Daoy (cell line): ENCODE data around the gene NINJ2. TPM values are rescaled to one million over a fixed set of nuclear protein-coding genes. Genes with fewer than 3 reads are reported as not detected.
A peak's percentile ranks its signal among the peaks of the same experiment; 100 is the strongest.

Source experiments
- DNase-seq: peaks from one replicate; pipeline ENCODE4 v3.0.0-alpha.2; 2015; ENCODE audit warnings: low read depth
- total RNA-seq: library from RNA; depleted of rRNA; stranded (reverse); fragments of >200 nt; shearing (Covaris generic); gene quantifications from 2 replicates; pipeline ENCODE4 v1.2.3, GENCODE V29; 2014

Gene NINJ2
- total RNA-seq, 1 experiment from 2014 or later, result not detected

GRCh38 chr12:549476-550082 is 113.7 kb downstream of the NINJ2 start:
- DNase-seq, result no peak

DNA sequence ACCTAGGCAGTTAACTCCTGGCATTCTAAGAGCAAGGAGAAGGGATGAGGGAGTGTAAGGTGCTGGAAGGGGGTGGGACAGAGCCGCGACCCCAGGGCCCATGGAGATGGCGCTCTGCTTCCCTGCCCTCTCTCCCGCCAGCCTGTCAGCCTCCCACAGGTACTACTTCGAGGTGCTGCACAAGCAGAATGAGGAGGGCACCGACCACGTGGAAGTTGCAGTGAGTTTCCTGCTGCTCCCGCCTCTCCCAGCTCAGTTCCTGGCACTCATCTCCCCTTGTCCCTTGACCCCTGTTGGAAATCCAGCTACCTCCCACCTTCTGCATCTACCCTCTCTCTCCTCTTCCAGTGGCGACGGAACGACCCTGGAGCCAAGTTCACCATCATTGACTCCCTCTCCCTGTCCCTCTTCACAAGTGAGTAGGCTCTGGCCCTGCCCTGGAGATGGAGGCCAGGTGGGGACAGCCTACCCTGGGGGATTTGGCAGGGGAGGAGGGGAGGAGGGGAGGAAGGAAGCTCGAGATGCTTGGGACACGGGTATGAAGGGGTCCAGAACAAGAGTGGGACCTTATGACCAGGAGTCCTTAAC is 115.3 kb downstream of the NINJ2 start:
- DNase-seq, result no peak

DNA sequence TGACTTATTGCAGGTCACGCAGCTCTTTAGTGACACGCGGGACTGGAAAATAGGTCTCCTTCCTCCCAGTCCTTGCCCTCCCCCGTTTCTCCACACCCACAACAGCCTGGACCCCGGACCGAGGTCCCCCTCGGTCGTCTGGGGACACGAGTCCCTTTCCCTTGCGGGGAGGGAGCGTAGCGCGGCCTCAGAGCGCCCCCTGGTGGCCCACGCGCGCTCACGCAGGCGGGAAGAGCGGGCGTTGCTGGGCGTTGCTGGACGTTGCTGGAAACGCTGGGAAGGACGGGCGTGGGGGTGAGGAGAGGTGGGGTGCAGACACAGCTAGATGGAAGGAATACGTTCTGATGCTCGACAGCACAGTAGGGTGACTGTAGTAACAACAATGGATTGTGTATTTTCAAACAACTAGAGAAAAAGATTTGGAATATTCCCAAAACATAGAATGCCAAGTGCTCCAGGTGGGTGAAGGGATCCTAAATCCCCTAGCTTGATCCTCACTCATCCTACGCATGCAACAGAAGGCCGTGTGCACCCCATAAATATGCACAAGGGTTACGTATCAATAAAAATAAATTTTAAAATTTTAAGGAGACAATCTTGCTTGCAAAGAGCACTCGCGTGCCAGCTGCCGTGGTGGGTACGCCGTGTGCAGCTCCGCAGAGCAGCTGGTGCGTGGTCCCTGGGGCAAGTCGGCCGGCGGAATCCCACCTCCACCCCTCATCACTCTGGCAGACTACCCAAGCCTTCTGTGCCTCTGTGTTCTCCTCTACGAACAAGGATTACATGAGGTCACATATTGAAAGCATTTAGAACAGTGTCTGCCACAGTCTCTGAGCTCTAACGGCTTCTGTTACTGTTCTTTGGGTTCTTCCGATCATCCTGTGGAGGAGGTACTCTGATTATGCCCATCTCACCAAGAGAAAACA is 116.1 kb downstream of the NINJ2 start:
- DNase-seq, result peak; percentile 79

DNA sequence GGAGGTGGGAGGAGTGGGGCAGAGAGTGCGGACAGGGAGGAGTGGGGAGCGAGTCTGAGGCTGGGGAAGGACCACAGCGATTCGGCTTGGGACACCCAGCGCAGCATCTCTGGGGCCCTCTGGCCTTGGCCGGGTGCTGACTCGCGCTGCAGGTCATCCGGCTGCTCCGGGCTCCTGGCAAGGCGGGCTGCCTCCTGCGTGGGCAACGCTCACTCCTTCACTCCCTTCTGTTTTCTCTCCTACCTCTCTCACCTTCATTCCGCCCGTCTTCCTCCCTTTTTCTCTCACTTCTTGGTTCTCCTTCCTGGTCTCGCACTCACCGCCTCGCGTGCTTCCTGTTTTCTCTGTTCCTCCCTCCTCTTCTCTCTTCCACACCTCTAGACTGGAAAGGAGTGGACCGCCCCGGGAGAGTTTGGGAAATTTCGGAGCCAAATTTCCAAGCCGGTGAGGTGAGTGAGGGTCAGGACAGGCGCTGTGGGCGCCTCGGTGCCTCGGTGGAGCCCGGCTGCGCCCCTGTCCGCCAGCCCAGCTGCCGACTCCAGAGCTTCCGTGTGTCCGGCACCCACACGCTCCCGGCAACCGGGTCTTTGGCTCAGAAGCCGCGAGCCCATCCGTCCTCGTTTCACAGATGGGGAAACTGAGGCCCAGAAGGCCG is 116.9 kb downstream of the NINJ2 start:
- DNase-seq, result peak; percentile 35

DNA sequence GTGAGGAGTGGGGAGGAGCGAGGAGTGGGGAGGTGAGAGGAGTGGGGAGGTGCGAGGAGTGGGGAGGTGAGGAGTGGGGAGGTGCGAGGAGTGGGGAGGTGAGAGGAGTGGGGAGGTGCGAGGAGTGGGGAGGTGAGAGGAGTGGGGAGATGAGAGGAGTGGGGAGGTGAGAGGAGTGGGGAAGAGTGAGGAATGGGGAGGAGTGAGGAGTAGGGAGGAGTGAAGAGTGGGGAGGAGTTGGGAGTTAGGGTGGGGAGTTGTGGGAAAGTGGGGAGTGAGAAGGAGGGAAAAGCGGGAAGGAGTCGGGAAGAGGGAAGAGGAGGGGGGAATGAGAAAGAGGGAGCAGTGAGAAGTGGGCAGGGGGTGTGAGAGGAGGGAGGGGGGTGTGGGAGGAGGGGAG is 117.4 kb downstream of the NINJ2 start:
- no peak for DNase-seq

DNA sequence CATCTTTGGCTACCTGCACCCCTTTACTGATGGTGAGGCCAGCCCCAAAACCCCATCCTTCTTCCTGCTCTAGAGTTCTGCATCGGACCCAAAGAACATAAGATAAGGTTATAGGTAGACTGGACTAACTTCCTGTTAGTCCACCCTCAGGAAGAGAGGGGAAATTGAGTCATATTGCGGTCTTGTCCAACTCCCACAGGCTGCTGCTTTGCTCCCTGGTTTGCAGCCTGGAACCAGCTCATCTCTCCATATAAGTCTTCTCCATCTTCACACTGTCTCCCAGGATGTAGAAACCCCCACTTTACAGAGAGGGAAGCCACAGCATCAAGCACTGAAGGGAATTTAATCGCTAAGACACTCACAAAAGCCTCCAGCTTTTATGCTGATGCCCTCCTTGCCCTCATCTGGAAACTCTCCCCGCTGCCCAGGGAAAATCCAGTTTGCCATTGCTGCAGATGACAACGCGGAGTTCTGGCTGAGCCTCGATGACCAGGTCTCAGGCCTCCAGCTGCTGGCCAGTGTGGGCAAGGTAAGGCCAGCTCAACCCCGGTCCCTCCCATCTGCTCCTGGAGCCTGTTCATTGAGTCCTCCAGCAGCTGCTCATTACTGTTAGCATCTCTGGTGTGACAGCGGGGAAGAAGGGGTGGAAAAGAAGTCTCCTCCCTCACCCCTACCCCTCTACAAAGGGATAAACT is 118.2 kb downstream of the NINJ2 start:
- no peak for DNase-seq

DNA sequence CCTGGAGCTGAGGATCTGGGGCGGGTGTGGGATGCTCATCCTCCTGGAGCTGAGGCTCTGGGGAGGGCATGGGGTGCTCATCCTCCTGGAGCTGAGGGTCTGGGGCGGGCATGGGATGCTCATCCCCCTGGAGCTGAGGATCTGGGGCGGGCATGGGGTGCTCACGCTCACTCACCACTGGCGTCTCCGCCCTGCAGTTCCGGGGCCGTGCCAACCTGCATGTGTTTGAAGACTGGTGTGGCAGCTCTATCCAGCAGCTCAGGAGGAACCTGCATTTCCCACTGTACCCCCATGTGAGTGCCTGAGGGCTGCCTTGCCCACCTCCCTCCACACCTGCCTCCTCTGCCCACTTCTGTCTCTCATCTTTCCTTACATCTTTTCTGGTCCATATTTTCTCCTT is 119.1 kb downstream of the NINJ2 start:
- DNase-seq, result no peak

- no peak for DNase-seq
Observed at GRCh38 chr12:543114-543451, 120.2 kb downstream of the NINJ2 start.

DNA sequence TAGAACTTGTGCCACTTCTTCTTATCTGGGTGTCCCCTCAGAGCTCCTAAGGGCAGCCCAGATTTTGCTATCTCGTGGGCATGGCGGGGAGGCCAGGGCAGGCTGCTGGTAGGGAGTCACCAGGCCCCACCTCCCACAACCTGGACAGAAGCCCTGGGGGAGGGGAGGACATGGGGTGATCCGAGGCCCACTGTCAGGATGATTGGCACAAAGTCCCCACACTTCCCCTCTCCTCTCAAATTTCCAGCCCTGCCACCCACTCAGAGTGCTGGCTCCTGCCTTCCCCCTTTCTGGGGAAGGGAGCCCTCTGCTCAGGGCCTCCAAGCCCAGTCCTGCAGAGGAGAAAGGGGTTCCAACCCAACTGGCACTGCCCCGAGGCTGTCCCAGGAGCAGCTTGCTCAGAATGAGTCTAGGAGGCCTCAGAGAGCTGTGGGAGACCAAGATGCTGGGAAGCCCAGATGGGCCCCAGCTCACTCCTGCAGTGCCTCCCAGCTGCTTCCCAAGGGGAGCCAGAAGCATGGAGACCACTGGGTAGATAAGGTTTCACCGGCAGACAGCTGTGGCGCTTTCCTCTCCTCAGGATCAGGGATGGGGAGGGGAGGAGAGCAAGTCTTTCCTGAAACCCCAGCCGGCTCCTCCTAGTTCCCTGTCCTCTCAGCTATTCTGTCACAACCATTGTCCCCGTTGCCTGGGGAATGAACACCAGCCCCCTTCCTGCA is 120.7 kb downstream of the NINJ2 start:
- no peak for DNase-seq

DNA sequence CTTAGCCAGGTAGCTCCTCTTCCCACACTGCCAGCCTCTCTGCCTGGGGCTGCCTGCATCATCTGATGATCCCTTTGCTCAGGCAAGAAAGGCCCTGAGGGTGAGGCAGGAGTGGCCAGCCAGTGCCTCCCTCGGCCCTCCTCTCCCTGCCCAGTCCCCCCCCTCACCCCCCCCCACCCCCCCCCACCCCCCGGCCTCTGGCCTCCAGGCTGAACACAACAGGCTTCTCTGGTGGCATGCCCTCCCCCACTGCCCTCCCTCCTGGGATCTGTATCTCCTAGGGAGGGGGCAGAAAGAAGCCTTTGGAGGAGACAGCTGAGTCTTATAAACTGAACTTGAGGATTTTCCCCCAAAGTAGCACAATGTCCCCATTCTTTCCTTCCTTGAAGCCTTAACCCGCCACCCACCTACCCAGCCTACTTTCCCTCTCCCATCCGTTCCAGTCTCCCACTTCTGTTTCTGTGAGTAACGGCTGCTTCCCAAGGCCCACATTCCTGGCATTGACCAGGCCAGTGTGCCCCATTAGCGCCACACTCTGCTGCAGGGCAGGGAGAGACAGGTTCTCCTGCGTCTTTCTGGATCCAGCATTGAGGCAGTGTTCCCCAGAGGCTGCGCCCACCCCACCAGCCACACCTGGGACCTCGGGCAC is 121.4 kb downstream of the NINJ2 start:
- DNase-seq, result no peak

DNA sequence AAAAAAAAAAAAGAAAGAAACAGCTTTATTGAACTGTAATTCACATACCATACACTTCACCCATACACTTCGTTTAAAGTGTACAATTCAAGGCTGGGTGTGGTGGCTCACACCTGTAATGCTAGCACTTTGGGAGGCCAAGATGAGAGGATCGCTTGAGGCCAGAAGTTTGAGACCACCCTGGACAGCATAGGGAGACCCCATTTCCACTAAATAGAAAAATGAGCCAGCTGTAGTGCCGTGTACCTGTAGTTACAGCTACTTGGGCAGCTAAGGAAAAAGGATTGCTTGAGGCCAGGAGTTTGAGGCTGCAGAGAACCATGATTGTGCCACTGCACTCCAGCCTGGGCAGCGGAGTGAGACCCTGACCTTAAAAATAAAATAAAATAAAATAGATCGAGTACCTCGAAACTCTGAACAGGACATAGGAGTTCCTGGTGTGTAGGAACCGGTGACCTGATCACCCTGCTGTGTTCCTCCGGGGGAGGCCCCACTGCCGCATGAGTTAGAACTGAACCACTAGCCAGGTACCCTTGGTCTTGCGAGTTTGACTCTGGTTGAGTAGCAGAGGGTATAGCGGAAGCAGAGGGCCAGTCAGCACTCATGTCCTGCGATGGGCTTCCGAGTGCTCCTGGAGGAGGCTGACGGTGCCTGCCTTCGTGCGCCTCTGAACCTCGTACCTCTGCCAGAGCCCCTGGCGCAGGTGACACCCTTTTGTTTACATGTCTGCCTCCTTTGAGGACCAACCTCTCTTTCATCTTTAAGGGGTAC is 123.5 kb downstream of the NINJ2 start:
- no peak for DNase-seq

GRCh38 chr12:538731-539539 is 124.3 kb downstream of the NINJ2 start:
- peak; percentile 83 for DNase-seq

GRCh38 chr12:537772-538171 is 125.5 kb downstream of the NINJ2 start:
- DNase-seq, result no peak

GRCh38 chr12:536751-537245 is 126.4 kb downstream of the NINJ2 start:
- no peak for DNase-seq

- no peak for DNase-seq
Observed at GRCh38 chr12:535396-535795, 127.8 kb downstream of the NINJ2 start.

- DNase-seq, result no peak
Observed at GRCh38 chr12:534216-534615, 129.0 kb downstream of the NINJ2 start.

- no peak for DNase-seq
Observed at GRCh38 chr12:533718-534117, 129.5 kb downstream of the NINJ2 start.

GRCh38 chr12:532908-533565 is 130.2 kb downstream of the NINJ2 start:
- DNase-seq, result no peak
